Activated CD4-positive, alpha-beta T cell treated with anti-CD3 and anti-CD28 coated beads for 4 hours (primary cell): ENCODE measurements around the gene METTL23.
A peak's percentile ranks its signal among the peaks of the same experiment; 100 is the strongest.
"Not testable (repeated sequence)": the region's sequence is repeated elsewhere in the genome, so short reads cannot be mapped to it uniquely, and the experiment has no call there.

Experiments
- DNase-seq, 2 donors: peaks; one replicate each; pipeline ENCODE4 v3.0.0-alpha.2; 2020

The METTL23 gene

DNA sequence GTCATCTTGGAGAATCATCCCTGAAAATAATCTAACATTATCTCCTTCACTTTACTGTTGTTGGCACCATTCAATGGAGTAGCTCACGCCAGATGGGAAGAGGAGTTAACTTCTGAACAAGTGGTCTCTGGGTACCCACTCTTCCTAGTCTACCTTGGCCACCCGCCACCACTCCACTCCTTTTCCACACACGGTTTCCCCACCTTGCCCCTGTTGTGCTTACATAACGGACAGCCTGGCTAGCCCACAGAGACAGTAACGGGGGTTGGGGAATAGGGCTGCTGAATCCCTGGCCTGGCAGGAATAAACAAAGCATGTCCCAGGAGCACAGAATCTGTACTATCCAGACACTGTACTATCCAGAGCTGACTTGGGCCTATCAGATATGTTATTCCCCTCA is 12.3 kb upstream of the METTL23 start:
- DNase-seq = no peak

DNA sequence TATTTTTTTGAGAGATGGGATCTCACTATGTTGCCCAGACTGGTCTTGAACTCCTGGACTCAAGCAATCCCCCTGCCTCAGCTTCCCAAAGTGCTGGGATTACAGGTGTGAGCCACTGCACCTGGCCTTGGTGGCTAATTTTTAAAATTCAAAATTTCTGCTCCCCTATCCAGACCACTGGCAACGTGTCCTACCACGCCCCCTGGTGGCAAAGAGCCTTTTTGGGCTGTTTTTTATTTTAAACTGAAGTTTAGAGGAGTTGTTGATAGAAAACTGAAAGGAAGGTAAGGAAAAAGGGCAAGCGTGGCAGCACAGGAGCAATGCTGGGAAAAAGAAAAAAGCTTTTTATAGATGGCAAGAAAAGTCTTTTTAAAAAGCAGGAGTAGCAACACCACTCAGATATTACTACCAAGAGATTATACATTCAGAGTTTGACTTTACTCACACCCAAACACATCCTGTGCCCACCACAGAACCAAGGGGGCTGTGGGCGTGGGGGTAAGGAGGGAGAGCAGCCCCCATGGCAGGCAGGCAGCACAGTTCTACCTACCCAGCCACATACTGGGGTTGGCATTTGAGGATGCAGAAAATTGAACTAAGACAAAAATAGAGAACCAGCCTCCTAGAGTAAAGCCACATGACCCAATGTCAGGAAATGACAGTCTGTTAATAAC is 11.7 kb upstream of the METTL23 start:
- DNase-seq = peak; percentile 73 to 88

DNA sequence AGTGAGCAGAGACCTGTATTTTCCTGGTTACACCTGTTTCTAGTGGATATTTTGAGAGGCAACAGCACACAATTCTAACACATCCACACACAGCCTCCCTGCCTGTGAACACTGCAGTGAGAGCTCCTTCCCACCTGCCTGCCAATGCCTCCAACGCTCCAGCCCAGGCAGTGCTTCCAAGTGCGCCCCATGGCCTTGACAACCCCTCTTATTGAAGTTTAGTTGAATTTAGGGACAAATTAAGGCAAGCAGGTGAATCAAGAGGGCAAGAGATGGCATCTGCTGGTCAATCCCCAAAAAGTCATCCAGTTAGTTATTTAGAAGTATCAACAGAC is 11.2 kb upstream of the METTL23 start:
- DNase-seq = no peak

DNA sequence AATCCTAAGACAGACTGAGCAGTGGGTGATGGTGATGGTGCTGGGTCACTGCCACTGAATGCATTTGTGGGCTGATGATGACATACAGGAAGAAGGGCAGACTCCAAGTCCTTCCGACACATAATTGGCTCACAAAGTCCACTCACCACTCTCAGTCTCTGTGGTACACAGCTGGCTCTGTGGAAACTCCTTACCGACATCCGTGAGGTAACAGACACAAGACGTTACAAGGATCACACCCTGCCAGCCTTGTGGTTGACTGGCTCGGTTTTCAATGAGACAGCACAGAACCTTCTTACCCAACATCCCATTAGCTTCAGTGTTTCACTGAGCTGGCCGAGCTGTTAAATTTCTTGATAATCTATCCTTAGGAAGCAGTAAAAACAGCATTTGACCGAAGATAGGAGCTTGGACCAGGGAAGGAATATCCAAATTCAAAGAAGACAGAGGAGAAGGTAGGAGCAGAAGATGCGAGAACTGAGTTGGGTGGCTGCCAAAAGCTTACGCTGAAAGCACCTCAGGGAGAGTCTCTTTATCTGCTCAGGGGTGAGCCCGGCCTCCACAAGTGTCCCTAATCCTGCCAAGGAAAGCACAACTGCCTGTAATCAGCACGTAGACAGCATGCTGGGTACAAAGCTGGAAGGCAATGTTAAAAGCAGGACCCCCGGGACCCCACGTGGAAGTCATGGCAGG is 10.3 kb upstream of the METTL23 start:
- peak in 1 of 2 donors; percentile 29 for DNase-seq

DNA sequence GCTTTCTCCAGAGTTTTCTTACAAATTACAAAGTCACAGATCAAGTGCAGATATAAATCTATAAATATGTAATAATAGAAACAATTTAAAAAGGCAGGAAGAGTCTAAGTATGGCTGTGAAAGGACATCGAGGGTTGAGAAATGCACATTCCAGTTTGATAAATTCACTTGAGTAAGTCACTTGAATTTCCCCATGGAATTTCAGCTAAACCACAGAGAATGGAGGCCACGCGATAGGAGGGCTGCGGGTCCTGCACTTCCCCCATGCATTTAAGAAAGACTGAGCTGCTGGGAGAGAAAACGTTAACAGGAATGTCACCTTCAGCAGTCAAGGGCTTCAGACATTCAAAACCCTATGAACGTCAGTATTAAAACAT is 9.8 kb upstream of the METTL23 start:
- DNase-seq = no peak

DNA sequence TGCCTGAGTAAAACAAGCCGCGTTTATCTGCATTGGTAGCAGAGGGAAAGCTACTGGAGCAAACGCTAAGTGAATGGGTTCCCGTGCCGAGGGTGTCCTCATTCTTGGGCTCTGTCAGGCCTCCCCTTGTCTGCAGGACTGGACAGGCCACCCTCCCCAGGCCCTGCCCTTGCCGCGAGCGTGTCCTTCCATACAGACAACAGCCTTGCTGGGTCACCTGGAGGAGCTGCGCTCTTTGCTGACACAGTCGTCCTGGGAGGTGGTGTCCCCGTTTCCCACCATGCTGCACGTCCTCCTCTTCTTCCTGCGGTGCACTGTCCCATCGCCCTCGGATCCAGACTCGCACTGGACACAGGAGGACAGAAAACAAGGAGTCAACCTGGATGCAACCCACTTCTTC is 8.1 kb upstream of the METTL23 start:
- DNase-seq = no peak

DNA sequence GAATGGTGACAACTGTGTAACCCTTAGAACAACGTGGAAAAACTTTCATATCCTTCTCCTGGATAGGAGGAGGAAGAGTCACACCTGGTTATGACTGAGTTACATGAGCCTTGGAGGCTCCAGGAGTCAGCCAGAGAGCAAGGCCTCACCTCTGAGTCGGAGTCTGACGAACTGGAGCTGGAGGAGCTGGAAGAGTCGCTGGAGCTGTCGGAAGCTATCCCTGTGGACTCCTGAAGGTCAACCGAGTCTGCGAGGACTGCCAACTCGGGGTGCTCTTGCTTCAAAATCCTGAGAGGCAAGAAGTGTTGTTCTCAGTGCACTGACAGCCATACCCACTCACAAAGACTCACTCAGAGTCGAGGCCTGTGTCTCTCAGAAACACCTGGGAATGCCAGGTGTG is 6.4 kb upstream of the METTL23 start:
- DNase-seq = no peak

DNA sequence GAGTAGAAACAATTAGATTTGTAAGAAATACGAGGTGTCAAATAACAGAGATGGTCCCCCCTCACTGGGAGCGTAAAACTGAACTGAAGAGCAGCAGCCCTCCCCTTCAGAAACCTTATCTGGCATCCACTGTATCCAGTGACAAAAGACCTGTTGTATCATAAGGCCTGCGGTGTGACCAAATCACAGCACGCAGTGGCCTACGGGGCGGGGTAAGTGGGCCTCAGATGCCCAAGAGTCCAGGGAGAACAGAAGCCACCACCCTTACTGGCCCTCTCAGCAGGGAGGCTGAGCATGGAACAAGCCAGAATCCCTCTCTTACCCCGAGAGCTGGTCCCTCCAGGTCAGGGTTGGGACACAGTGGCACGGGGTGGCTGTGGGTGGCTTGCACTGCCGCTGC is 5.7 kb upstream of the METTL23 start:
- DNase-seq = no peak

DNA sequence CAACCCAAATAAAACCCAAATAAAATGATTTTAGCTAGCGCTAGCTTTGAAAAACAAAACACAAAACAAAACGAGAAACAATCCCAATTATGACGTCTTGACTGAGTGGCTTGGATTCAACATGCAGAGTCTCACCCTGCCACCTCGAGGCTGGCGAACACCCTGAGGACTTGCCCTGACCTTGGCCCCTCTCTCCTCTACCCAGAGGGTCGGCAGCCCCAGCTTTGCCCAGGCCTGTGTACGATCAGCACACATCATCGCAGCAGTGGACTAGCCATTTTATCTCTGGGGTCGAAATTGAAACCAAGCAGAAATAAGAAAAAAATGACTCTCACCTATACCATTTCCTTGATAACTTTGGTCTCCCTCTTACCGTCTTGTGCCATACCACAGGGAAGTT is 5.2 kb upstream of the METTL23 start:
- DNase-seq = no peak

DNA sequence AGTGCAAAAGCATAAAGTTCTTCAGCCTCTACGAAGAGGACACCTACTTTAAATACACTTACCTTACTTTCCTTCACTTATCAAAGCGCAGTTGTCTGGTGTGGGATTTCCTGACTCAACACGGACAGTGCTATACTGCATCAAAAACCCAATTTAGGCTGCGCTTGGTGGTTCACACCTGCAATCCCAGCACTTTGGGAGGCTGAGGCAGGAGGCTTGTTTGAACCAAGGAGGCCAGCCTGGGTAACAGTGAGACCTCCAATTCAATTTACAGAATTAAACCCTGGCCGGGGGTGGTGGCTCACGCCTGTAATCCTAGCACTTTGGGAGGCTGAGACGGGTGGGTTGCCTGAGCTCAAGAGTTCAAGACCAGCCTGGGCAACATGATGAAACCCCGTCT is 4.4 kb upstream of the METTL23 start:
- DNase-seq = no peak

DNA sequence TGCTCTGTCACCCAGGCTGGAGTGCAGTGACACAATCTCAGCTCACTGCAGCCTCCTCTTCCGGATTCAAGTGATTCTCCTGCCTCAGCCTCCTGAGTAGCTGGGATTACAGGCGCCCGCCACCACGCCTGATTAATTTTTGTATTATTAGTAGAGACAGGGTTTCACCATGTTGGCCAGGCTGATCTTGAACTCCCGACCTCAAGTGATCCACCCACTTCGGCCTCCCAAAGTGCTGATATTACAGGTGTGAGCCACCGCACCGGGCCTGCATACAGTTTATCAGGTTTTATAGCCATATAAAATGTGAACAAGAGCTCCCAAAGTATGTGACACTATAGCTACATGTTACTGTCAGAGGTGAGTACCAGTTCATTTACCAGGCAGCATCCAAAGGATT is 3.7 kb upstream of the METTL23 start:
- DNase-seq = not testable (repeated sequence)

DNA sequence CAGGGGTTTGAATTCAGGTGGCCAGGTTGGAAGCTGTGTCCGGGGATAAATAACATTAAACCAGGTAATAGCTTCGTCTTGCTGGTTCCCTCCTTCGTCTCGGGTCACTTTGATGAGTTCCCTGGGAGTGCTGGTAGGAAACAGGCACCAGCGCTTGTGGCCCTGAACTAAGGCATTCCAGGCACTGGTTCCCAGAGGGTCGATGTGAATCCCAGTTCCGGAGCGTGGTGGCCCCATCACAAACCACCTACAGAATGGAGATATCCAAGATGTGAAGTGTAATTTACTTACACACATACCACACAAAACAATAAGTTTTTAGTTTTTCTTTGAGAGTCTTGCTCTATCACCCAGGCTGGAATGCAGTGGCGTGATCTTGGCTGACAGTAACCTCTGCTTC is 2.8 kb upstream of the METTL23 start:
- no peak for DNase-seq

DNA sequence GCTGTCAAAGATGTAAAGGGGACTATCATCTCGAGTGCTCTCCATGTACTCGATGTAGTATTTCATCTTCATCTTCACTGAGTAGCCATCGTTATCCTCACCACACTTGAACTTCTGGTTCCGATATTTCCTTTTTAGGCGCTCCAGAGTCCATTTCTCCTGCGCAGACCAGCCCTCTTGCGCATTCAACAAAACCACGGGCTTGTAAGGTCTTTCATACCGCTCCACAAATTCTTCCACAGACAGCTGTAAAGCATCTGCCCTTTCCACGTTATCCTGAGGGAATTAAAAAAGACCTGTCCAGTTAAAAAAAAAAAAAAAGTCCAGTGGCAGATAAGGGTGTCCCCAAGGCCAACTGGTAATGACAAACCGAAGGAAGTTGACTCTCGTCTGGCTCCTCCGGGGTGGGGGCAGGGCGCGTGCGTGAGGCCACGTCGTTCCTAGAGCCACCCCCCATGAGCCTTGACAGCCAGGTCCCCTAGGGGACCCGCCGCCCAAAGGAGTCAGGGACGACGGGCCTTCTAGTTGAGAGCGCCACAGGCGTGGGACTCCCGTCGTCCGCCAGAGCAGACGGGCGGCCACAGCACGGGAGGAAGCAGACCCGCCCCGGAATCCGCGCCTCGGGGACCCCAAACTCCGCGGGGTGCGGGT is 934 bp upstream of the METTL23 start:
- peak; percentile 66 to 68 for DNase-seq

DNA sequence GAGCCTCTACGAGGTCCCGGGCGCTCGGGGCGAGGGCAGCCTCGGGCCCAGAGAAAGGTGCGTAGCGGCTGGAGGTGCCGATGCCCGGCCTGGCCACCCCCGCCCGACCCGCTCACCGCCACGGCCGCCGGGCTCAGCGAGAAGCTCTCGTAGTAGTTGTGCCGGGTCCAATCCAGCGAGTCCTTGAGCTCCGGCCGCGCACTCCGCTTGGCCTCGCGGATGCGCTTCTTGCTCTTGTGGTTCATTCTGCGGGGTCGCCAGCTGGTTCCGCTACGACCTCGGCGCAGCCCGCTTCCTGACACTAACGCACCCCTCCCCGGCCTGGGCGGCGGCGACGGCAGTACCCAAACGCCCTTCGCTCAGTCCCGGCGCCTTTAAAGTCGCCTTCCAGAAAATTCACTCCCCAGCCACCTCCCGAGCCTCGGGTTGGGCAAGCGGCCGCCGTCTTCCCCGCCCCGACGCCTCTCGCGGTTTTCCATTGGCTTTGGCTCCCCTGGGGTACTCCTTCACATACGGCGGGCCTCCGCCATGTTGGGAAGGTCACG is 336 bp upstream of the METTL23 start, which contains the start of gene JMJD6:
Gene JMJD6 (minus strand): TSS at position 376 of the 545 bp plus-strand sequence. CDS start 131 bp downstream, at position 245.
- DNase-seq = peak; percentile 90 to 94

DNA sequence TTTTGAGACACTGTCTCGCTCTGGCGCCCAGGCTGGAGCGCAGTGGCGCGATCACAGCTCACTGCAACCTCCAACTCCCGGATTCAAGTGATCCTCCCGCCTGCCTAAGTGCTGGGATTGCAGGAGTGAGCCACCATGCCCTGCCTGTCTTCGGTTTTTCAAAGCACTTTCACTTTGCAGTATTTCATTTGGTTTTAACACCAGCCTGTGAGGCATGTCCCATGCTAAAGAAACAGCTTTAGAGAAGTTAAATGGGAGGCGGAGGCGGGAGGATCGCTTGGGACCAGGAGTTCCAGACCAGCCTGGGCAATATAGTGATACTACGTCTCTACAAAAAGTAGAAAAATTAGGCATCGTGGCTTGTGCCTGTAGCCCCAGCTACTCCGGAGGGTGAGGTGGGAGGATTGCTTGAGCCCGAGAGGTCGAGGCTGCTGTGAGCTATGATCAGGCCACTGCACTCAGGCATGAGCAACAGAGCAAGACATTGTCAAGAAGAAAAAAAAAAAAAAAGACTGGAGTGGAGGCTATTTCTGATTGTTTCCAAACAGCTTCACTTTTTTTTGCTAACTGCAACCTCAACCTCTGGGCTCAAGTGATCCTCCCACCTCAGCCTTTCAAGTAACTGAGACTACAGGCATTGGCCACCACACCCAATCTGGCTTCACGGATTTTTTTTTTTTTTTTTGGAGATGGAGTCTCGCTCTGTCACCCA is 1.3 kb downstream of the METTL23 start:
- DNase-seq = no peak

DNA sequence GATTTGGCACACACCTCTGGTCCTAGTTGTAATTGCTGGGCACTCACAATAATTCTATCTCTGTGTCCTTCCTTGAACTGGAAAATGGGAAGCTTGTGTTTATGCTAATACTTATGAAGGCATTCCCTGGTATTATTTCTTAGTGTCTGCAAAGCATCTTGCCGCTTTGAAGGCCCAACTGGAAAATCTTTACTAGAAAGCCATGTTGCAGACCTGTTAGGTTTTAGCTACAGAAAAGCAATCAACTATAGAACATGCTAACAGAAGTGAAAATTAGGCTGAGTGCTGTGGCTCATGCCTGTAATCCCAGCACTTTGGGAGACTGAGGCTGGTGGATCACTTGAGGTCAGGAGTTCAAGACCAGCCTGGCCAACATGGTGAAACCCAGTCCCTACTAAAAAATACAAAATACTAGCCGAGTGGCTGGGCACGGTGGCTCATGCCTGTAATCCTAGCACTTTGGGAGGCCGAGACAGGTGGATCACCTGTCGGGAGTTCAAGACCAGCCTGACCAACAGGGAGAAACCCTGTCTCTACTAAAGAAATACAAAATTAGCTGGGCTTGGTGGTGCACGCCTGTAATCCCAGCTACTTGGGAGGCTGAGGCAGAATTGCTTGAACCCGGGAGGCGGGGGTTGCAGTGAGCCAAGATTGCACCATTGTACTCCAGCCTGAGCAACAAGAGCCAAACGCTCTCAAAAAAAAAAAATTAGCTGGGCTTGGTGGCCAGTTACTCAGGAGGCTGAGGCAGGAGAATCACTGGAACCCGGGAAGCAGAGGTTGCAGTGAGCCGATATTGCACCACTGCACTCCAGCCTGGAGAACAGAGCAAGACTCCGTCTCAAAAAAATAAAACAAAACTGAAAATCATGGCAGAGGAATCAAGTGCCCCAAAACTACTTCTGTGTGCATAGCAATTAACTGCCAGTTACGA is 5.4 kb downstream of the METTL23 start:
- DNase-seq = not testable (repeated sequence)

DNA sequence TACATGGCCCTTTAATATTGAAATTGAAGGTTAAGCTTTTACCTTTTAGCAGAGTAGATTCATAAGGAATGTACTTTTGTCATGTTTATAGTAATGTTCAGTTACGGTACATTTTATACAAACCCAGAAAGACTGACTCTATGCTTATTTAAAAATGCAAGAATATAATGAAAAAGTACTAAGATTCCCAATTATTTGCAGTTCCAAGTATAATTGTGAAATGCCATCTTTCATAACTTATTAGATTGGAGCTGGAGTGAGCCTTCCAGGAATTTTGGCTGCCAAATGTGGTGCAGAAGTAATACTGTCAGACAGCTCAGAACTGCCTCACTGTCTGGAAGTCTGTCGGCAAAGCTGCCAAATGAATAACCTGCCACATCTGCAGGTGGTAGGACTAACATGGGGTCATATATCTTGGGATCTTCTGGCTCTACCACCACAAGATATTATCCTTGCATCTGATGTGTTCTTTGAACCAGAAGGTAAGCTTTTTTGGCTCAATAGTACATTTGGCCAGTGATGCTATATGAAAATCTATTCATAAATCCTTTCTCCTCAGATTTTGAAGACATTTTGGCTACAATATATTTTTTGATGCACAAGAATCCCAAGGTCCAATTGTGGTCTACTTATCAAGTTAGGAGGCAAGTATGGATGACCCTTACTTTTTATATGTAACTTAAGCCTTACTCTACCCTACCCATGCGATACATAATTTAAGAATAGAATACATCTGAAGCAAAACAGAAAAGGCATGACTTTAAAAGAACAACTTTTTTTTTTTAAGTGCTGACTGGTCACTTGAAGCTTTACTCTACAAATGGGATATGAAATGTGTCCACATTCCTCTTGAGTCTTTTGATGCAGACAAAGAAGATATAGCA is 6.3 kb downstream of the METTL23 start:
- DNase-seq = no peak

DNA sequence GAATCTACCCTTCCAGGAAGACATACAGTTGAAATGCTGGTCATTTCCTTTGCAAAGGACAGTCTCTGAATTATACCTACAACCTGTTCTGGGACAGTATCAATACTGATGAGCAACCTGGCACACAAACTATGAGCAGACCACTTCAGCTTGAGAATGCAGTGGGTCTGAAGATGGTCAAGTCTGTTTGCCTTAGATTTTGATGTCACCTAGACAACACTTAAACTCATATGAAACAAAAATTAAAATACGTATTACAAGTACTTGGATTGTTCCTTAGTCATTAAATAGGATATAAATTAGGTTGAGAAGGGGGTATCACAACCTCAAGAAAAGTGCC is 6.9 kb downstream of the METTL23 start:
- DNase-seq = no peak

DNA sequence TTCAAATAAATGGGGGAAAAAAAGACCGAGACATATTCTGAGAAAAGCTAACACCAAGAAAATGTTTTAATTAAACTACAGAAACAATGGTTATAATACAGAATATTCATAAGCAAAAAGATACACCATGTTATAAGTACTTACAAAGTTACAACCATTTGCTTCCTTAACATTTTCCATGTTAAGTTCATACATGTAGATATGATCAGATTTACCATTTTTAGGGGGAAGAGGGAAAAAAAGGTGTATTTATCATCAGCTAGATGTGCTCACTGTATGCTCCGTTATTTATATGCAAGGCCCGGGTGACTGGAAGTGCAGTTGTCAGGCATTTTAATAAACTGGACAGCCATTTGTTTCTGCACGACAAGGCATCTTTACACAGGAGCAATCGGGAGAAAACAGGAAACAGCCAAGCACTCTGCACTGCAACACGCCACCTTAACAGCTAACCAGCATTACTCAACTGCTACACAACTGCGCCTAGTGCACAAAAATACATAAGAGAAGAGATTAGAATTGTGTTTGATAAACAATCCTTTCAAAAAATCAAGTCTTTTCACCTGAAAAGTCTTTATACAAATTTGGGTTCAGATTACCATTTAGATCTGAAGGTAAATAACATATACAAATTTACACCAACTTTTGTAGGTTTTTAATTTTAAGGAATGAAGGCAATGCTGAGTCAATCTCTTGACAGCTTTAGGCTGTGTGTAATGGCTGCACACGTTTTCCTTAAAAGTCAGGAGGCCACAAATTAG is 7.6 kb downstream of the METTL23 start:
- DNase-seq = no peak

DNA sequence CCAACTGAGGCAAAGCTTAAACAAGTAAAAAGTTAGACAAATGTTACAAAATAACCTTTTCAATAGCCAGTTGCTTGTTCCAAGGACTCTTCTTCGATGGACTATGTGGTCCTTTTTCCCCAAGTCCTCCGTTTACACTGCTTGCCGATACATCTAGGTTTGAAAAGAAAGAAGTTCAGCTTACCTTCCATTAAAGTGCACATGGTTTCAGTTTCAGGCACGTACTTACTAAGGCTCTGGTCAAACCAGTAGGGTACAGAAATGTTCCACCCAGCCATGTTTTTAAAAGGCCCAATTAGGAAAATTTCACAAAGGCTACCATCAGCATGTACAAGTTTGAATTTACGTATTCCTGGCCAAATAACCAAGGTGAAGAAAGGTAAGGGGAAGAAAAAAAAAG is 8.4 kb downstream of the METTL23 start:
- no peak for DNase-seq
